Esophagus squamous epithelium (tissue), 5 donors: ENCODE measurements around the gene KCNK10. TPM values are rescaled to one million over a fixed set of nuclear protein-coding genes. Genes with fewer than 3 reads are reported as not detected.
A peak's percentile ranks its signal among the peaks of the same experiment; 100 is the strongest.

ENCODE experiments used
- DNase-seq: peaks from one replicate; lab custom pipeline; 2025; lab: John Stamatoyannopoulos, UW
- H3K27ac ChIP-seq, 4 donors: fragments of 200-600 bp; sonication (generic); one replicate each; pipeline ENCODE4 v1.5.1; 2016 to 2019; ENCODE audit warnings: mild to moderate bottlenecking in 1 of 4
- H3K27me3 ChIP-seq, 4 donors: fragments of 200-600 bp; sonication (generic); 1 replicate in 3 of 4; 2 replicates in 1 of 4; pipeline versions ENCODE4 v1.5.1 to v1.6.0; 2017 to 2021; ENCODE audit warnings: antibody characterized with exemption in 1 of 4
- H3K36me3 ChIP-seq, 3 donors: fragments of 200-600 bp; sonication (generic); one replicate each; pipeline ENCODE4 v1.5.1; 2016 to 2019
- H3K4me1 ChIP-seq, 3 donors: fragments of 200-600 bp; sonication (generic); one replicate each; pipeline ENCODE4 v1.5.1; 2017 to 2019
- H3K4me3 ChIP-seq, 4 donors: fragments of 200-600 bp; sonication (generic); 1 replicate in 3 of 4; 2 replicates in 1 of 4; pipeline ENCODE4 v1.5.1; 2016 to 2019; ENCODE audit warnings: mild to moderate bottlenecking in 2 of 4, moderate library complexity in 1 of 4
- H3K9me3 ChIP-seq, 3 donors: fragments of 200-600 bp; sonication (generic); one replicate each; pipeline ENCODE4 v1.5.1; 2016 to 2019
- CTCF ChIP-seq, 6 experiments: fragments of 450-650 bp in 4 of 6; fragments of 200-600 bp in 2 of 6; sonication (generic) in 2 of 6; IDR thresholded peaks; one replicate each; pipeline ENCODE4 v1.5.1; 2016 to 2019; ENCODE audit warnings: antibody characterized with exemption in 6 of 6, mild to moderate bottlenecking in 4 of 6, moderate library complexity in 4 of 6
- POLR2A ChIP-seq, 4 donors: fragments of 450-650 bp; IDR thresholded peaks; one replicate each; pipeline ENCODE4 v1.6.1; 2017; ENCODE audit warnings: antibody characterized with exemption in 4 of 4, mild to moderate bottlenecking in 4 of 4, moderate library complexity in 3 of 4
- WGBS, 2 donors: methylation state at CpG; one replicate each; pipeline ENCODE4 v1.1.5; 2018; 5-methylcytosine and 5-hydroxymethylcytosine counted together
- intact Hi-C: fragments of 100-400 bp; cut with DNase I; formaldehyde crosslinking; loops from one replicate; pipeline ENCODE4 v1.15.0; 2022
- total RNA-seq, 4 donors: library from RNA; depleted of rRNA; stranded (reverse); fragments of >200 nt; gene quantifications; one replicate each; pipeline ENCODE4 v1.1.0, GENCODE V29; 2016
- donor health status: DM: yes; HTN: yes; CAD: no.

The KCNK10 gene
- total RNA-seq, 4 donors from 2014 or later, result 0.57 to 4.7 (median 1.5) TPM

GRCh38 chr14:88189417-88190191, 133.5 kb downstream of the KCNK10 start:
- peak overlapping the region in 1 of 4 donors; percentile 46 for H3K4me3 ChIP-seq
- TF ChIP-seq POLR2A (IDR thresholded peaks at IDR 0.05) (no peak), CTCF (IDR thresholded peaks at IDR 0.05) (peak; percentile 35 to 81 (median 64))
- WGBS, 2 donors, result 21 to 25% methylated on average over 8 to 9 of the region's 10 CpGs
- intact Hi-C loops, result loop anchor here (5.0 kb wide), 1 partner anchor 193 kb away; no protein-coding TSS in a partner anchor
- no peak overlapping the region for H3K27ac ChIP-seq
- H3K4me1 ChIP-seq, result peaks cover 0 to 12% (median 0%) of the 10 kb centered on the region in 3 donors
- no peak for DNase-seq
- no peaks in the 10 kb centered on the region for H3K9me3 ChIP-seq
- H3K27me3 ChIP-seq, result peaks cover 0 to 30% (median 0%) of the 10 kb centered on the region in 4 donors
- no peaks in the 10 kb centered on the region for H3K36me3 ChIP-seq

- H3K27me3 ChIP-seq, result peaks cover 0 to 23% (median 0%) of the 10 kb centered on the region in 4 donors
- intact Hi-C loops, result loop anchor here (5.0 kb wide), 1 partner anchor 193 kb away; no protein-coding TSS in a partner anchor
- H3K27ac ChIP-seq, result no peak overlapping the region
- no peaks in the 10 kb centered on the region for H3K36me3 ChIP-seq
- H3K9me3 ChIP-seq, result no peaks in the 10 kb centered on the region
- no peak for TF ChIP-seq POLR2A (IDR thresholded peaks at IDR 0.05)
- TF ChIP-seq CTCF (IDR thresholded peaks at IDR 0.05), result no peak
- peak overlapping the region in 1 of 4 donors; percentile 46 for H3K4me3 ChIP-seq
- H3K4me1 ChIP-seq, result peaks cover 0 to 12% (median 0%) of the 10 kb centered on the region in 3 donors
- 25 to 28% methylated on average over 8 to 12 of the region's 13 CpGs for whole genome bisulfite sequencing, 2 donors
- DNase-seq, result no peak
Observed at GRCh38 chr14:88188745-88189416, 134.2 kb downstream of the KCNK10 start.

- TF ChIP-seq POLR2A (IDR thresholded peaks at IDR 0.05) (no peak), CTCF (IDR thresholded peaks at IDR 0.05) (no peak)
- WGBS, 2 donors, result 89 to 97% methylated on average over 5 to 7 of the region's 22 CpGs
- Histone ChIP-seq H3K4me3 (no peak overlapping the region), H3K36me3 (no peaks in the 10 kb centered on the region), H3K27ac (no peak overlapping the region), H3K4me1 (peaks cover 0 to 12% (median 0%) of the 10 kb centered on the region in 3 donors), H3K9me3 (no peaks in the 10 kb centered on the region), H3K27me3 (no peaks in the 10 kb centered on the region)
- DNase-seq, result no peak
- intact Hi-C loops, result loop anchor here (5.0 kb wide), 1 partner anchor 196 kb away; no protein-coding TSS in a partner anchor
Observed at GRCh38 chr14:88185843-88186242, 137.2 kb downstream of the KCNK10 start.

GRCh38 chr14:88184956-88185355, 138.1 kb downstream of the KCNK10 start:
- TF ChIP-seq CTCF (IDR thresholded peaks at IDR 0.05), result no peak
- no peaks in the 10 kb centered on the region for H3K36me3 ChIP-seq
- H3K4me1 ChIP-seq, result peaks cover 0 to 12% (median 0%) of the 10 kb centered on the region in 3 donors
- WGBS, 2 donors, result 84 to 85% methylated on average over 8 of the region's 8 CpGs
- no peak for DNase-seq
- no peak overlapping the region for H3K27ac ChIP-seq
- no peaks in the 10 kb centered on the region for H3K9me3 ChIP-seq
- no peaks in the 10 kb centered on the region for H3K27me3 ChIP-seq
- intact Hi-C loops, result loop anchor here (5.0 kb wide), 1 partner anchor 197 kb away; no protein-coding TSS in a partner anchor
- H3K4me3 ChIP-seq, result no peak overlapping the region

- H3K27me3 ChIP-seq, result no peaks in the 10 kb centered on the region
- H3K4me3 ChIP-seq, result no peak overlapping the region
- intact Hi-C loops, result no loop called here
- no peak overlapping the region for H3K27ac ChIP-seq
- TF ChIP-seq POLR2A (IDR thresholded peaks at IDR 0.05), result no peak
- TF ChIP-seq CTCF (IDR thresholded peaks at IDR 0.05), result no peak
- no peaks in the 10 kb centered on the region for H3K9me3 ChIP-seq
- H3K4me1 ChIP-seq, result no peaks in the 10 kb centered on the region
- no peaks in the 10 kb centered on the region for H3K36me3 ChIP-seq
- 36 to 51% methylated on average over 5 of the region's 5 CpGs for WGBS, 2 donors
- no peak for DNase-seq
Observed at GRCh38 chr14:88181072-88181471, 142.0 kb downstream of the KCNK10 start.
